Keratinocyte (primary cell): ENCODE data around the gene RNF130.

Source experiments
- EZH2 ChIP-seq: IDR thresholded peaks from one replicate; pipeline ENCODE4 v1.6.1; 2012; ENCODE audit warnings: inconsistent platforms, mild to moderate bottlenecking, low read length, moderate library complexity
- TF ChIP-seq, protein P1 (sequence below), 3 experiments: IDR thresholded peaks in 1 of 3; conservative IDR thresholded peaks in 1 of 3; optimal IDR thresholded peaks in 1 of 3; 2 replicates in 2 of 3; 3 replicates in 1 of 3; pipeline versions ENCODE3 to v1.5.1; 2011; ENCODE audit warnings: low read length in 3 of 3, mild to moderate bottlenecking in 3 of 3, moderate library complexity in 2 of 3, control low read depth in 1 of 3, inconsistent platforms in 1 of 3; ENCODE audit not compliant: insufficient read depth in 2 of 3; ENCODE audit errors: extremely low read depth in 1 of 3

DNA sequence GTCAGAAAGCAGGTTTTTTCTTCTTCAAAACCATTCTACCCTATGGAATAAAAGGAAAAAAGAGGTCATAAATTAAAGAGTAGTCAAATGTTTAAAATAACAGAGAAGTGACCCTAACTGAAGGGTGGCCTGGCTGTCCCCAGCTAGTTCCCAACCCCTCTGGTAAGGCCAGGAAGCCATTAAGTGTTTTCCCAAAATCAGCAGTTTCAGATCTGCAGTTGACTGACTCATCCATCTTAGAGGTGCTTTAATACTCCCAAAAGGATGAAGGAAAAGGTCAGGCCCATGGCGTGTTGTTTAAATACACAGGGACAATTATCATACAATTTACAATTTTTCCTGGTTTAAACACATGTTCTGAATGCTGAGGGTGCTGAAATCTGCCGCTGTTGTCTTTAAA lies 115.9 kb downstream of the RNF130 start:
- TF ChIP-seq, protein P1, sequence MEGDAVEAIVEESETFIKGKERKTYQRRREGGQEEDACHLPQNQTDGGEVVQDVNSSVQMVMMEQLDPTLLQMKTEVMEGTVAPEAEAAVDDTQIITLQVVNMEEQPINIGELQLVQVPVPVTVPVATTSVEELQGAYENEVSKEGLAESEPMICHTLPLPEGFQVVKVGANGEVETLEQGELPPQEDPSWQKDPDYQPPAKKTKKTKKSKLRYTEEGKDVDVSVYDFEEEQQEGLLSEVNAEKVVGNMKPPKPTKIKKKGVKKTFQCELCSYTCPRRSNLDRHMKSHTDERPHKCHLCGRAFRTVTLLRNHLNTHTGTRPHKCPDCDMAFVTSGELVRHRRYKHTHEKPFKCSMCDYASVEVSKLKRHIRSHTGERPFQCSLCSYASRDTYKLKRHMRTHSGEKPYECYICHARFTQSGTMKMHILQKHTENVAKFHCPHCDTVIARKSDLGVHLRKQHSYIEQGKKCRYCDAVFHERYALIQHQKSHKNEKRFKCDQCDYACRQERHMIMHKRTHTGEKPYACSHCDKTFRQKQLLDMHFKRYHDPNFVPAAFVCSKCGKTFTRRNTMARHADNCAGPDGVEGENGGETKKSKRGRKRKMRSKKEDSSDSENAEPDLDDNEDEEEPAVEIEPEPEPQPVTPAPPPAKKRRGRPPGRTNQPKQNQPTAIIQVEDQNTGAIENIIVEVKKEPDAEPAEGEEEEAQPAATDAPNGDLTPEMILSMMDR (optimal IDR thresholded peaks at IDR 0.05 in 1 of 3, IDR thresholded peaks at IDR 0.05 in 1 of 3, conservative IDR thresholded peaks at IDR 0.05 in 1 of 3; ENCODE audit: extremely low read depth in 1 of 3, insufficient read depth in 2 of 3, low read length in 3 of 3): no peak
- TF ChIP-seq EZH2: no peak
